MM.1S (cell line): ENCODE results near the gene ANKRD34B.

Experiments used
- EZH2 ChIP-seq: fragments of 300-600 bp; sonication (generic); optimal IDR thresholded peaks from 2 replicates; pipeline ENCODE3; 2017; ENCODE audit warnings: low read depth, mild to moderate bottlenecking, antibody characterized with exemption, low read length, mixed read lengths
- EZH2phosphoT487 ChIP-seq: fragments of 300-600 bp; sonication (generic); IDR thresholded peaks from 2 replicates; pipeline ENCODE4 v1.6.1; 2018; ENCODE audit warnings: antibody characterized with exemption, low read length
- TF ChIP-seq, protein P1 (sequence below): fragments of 300-600 bp; sonication (generic); IDR thresholded peaks from 2 replicates; pipeline ENCODE4 v1.5.1; 2016; ENCODE audit warnings: antibody characterized with exemption, low read length, mixed read lengths

DNA sequence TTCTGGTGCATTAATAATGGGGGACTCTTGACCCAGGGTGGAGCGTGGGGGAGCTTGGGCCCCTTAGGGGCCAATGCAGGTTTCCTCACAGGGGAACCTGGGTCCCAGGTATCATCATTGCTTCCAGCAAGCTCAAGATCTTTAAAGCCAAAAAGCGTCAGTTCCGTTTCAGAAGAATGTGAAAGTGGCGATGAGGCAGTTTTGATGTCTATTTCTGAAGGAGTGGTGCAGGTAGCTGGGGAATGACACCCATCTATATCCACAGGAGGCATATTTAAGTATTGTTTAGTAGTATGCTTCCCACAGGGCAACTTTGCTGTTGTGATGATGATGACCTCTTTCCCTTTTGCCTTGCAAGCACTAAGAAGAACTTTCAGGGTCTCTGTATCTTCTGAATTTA lies 10.8 kb downstream of the ANKRD34B start:
- TF ChIP-seq EZH2, result no peak
- TF ChIP-seq, protein P1, sequence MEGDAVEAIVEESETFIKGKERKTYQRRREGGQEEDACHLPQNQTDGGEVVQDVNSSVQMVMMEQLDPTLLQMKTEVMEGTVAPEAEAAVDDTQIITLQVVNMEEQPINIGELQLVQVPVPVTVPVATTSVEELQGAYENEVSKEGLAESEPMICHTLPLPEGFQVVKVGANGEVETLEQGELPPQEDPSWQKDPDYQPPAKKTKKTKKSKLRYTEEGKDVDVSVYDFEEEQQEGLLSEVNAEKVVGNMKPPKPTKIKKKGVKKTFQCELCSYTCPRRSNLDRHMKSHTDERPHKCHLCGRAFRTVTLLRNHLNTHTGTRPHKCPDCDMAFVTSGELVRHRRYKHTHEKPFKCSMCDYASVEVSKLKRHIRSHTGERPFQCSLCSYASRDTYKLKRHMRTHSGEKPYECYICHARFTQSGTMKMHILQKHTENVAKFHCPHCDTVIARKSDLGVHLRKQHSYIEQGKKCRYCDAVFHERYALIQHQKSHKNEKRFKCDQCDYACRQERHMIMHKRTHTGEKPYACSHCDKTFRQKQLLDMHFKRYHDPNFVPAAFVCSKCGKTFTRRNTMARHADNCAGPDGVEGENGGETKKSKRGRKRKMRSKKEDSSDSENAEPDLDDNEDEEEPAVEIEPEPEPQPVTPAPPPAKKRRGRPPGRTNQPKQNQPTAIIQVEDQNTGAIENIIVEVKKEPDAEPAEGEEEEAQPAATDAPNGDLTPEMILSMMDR, result no peak
- TF ChIP-seq EZH2phosphoT487, result no peak
